A673 (cell line): ENCODE results near the gene SRSF2.

Experiments used
- CTCF ChIP-seq: fragments of 300-800, 200-600 bp; sonication (generic); conservative IDR thresholded peaks from 2 replicates; pipeline ENCODE4 v1.5.1; 2017; ENCODE audit warnings: low read depth, mild to moderate bottlenecking, antibody characterized with exemption, low read length, moderate library complexity, mixed read lengths
- EZH2 ChIP-seq: fragments of 200-600 bp; sonication (generic); IDR thresholded peaks from 2 replicates; pipeline ENCODE4 v1.6.1; 2017; ENCODE audit warnings: borderline replicate concordance, low read depth, mild to moderate bottlenecking, mixed read lengths, antibody characterized with exemption, low read length; ENCODE audit not compliant: poor library complexity, severe bottlenecking

DNA sequence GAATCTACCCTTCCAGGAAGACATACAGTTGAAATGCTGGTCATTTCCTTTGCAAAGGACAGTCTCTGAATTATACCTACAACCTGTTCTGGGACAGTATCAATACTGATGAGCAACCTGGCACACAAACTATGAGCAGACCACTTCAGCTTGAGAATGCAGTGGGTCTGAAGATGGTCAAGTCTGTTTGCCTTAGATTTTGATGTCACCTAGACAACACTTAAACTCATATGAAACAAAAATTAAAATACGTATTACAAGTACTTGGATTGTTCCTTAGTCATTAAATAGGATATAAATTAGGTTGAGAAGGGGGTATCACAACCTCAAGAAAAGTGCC lies 3.5 kb downstream of the SRSF2 start:
- no peak for TF ChIP-seq CTCF
- TF ChIP-seq EZH2: no peak
